Panc1 (cell line): Measurements from ENCODE around the gene MUC5B.

Source experiments
- POLR2AphosphoS5 ChIP-seq: IDR thresholded peaks from 2 replicates; pipeline ENCODE4 v1.6.1; 2012; ENCODE audit warnings: mild to moderate bottlenecking, low read depth, low read length, moderate library complexity
- SIN3A ChIP-seq: IDR thresholded peaks from 2 replicates; pipeline ENCODE4 v1.6.1; 2012; ENCODE audit warnings: low read depth, mild to moderate bottlenecking, low read length, moderate library complexity, borderline replicate concordance; ENCODE audit not compliant: insufficient read depth
- TCF7L2 ChIP-seq: IDR thresholded peaks from 2 replicates; pipeline ENCODE4 v1.6.1; 2011; ENCODE audit warnings: mild to moderate bottlenecking, low read depth, low read length, inconsistent platforms
- TF ChIP-seq, protein P1 (sequence below): fragments of 450-650 bp; IDR thresholded peaks from 2 replicates; pipeline ENCODE4 v1.5.1; 2017; ENCODE audit warnings: mild to moderate bottlenecking
- TF ChIP-seq, protein P2 (sequence below), 2 experiments: IDR thresholded peaks; 2 replicates each; pipeline ENCODE4 v1.6.1; 2011 to 2012; ENCODE audit warnings: low read depth in 2 of 2, control low read depth in 1 of 2, low read length in 1 of 2, mild to moderate bottlenecking in 1 of 2, moderate library complexity in 1 of 2; ENCODE audit not compliant: insufficient read depth in 1 of 2

DNA sequence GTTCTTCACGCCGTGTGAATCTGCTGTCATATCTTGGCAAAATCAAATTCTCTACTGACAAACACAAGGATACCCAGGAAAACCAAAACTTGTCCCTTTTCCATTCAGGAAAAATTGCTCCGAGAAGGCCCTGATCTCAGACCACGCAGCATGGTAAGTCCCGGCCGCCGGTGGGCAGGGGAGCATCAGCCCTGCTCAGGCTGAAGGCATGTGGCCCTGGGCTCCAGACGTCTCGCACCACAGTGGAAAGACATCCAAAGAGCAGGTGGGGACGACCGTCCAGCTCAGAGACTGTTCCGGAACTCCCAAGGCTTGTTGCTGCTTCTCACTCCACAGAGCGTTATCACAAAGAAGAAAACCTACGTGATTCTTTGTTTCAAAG lies 56.8 kb downstream of the MUC5B start:
- TF ChIP-seq, protein P1, sequence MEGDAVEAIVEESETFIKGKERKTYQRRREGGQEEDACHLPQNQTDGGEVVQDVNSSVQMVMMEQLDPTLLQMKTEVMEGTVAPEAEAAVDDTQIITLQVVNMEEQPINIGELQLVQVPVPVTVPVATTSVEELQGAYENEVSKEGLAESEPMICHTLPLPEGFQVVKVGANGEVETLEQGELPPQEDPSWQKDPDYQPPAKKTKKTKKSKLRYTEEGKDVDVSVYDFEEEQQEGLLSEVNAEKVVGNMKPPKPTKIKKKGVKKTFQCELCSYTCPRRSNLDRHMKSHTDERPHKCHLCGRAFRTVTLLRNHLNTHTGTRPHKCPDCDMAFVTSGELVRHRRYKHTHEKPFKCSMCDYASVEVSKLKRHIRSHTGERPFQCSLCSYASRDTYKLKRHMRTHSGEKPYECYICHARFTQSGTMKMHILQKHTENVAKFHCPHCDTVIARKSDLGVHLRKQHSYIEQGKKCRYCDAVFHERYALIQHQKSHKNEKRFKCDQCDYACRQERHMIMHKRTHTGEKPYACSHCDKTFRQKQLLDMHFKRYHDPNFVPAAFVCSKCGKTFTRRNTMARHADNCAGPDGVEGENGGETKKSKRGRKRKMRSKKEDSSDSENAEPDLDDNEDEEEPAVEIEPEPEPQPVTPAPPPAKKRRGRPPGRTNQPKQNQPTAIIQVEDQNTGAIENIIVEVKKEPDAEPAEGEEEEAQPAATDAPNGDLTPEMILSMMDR, result no peak
- TF ChIP-seq, protein P2, sequence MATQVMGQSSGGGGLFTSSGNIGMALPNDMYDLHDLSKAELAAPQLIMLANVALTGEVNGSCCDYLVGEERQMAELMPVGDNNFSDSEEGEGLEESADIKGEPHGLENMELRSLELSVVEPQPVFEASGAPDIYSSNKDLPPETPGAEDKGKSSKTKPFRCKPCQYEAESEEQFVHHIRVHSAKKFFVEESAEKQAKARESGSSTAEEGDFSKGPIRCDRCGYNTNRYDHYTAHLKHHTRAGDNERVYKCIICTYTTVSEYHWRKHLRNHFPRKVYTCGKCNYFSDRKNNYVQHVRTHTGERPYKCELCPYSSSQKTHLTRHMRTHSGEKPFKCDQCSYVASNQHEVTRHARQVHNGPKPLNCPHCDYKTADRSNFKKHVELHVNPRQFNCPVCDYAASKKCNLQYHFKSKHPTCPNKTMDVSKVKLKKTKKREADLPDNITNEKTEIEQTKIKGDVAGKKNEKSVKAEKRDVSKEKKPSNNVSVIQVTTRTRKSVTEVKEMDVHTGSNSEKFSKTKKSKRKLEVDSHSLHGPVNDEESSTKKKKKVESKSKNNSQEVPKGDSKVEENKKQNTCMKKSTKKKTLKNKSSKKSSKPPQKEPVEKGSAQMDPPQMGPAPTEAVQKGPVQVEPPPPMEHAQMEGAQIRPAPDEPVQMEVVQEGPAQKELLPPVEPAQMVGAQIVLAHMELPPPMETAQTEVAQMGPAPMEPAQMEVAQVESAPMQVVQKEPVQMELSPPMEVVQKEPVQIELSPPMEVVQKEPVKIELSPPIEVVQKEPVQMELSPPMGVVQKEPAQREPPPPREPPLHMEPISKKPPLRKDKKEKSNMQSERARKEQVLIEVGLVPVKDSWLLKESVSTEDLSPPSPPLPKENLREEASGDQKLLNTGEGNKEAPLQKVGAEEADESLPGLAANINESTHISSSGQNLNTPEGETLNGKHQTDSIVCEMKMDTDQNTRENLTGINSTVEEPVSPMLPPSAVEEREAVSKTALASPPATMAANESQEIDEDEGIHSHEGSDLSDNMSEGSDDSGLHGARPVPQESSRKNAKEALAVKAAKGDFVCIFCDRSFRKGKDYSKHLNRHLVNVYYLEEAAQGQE (IDR thresholded peaks at IDR 0.05; ENCODE audit: insufficient read depth in 1 of 2, low read depth in 2 of 2, low read length in 1 of 2), result no peak
- TF ChIP-seq POLR2AphosphoS5 (no peak), TCF7L2 (no peak), SIN3A (no peak)
